Fibroblast of gingiva (primary cell): ENCODE data around the gene RPH3AL.
"Not testable (repeated sequence)": the region's sequence is repeated elsewhere in the genome, so short reads cannot be mapped to it uniquely, and the experiment has no call there.

Experiments
- DNase-seq: peaks from one replicate; pipeline ENCODE4 v3.0.0-alpha.2; 2011; ENCODE audit warnings: low read depth

The RPH3AL gene

GRCh38 chr17:260944-261343 lies 91.7 kb downstream of the RPH3AL start:
- no peak for DNase-seq

GRCh38 chr17:260031-260791 lies 92.4 kb downstream of the RPH3AL start:
- no peak for DNase-seq

DNA sequence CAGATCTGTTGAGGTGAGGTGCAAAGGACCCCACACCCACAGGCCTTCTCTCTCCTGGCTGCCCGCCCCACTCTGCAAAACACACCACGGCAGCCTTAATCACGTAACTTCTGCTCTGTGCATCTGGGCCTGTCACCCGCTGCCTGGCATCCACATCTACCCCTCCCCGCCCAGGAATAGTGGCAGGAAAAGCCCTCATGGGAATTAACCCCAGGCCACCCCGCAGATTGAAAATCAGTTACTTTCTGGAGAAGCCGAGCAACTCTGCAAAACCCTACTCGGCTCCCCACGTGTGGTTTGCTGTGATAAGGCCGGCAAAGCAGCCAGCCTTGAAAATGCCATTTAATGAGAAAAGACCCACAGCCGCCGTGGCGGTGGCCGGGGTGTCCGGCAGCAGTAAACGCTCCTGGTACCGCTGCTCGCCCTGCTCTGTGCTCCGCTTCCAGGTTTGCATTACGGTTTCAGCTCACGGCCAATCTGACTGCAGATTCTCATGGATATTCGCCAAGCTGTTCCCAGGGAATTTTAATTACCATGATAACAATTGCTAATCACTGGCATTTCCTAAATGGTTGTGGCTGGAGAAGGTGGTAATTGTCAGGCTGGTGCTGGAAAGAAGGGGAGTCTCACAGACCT lies 93.1 kb downstream of the RPH3AL start:
- no peak for DNase-seq

DNA sequence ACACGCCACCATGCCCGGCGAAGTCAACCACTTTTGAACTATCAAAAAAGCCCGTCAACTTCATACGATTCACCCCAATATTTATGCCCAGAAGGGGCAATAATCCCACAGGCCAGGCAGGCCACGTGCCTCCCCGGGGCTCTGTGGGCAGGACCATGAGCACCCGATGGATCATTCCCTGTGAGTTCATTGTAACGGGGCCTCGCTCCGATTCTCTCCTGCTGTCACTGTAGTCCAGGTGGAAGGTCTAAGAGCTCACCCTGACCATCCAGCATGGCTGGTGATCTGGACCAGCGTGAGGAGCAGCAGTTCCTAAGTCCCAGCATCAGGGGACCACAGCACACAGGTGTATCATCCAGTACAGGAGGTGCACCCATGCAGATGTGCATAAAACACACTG lies 93.7 kb downstream of the RPH3AL start:
- no peak for DNase-seq

DNA sequence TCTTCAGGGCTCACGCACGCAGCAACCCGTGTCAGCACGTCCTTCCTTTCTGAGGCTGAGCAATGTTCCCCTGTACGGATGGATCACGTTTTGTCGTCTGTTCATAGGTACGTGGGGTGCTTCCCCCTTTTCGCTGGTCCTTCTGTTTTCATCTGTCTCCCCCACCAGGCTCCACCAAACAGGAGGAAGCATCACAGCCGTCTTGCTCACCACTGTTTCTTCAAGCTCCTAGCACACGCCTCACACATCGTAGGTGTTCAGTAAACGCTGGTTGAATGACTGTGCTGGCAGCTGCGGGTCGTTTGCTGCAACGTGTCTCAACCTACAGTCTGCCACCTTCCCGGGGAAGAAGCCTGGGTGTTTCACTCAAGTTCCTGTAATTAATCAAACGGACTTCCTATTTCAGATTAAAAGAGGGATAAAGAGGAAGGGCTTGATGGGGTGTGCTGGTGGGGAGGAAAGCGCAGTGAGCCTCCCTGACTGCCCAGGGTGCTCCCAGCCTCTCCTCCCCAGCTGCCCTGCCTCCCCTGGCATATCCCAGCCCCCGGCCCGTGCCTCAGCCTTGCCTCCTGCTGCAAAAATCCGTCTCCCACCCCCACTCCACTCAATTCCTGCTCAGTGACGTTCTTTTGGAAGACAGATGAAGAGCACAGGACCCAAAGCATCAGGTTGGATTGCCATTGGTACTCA lies 94.4 kb downstream of the RPH3AL start:
- no peak for DNase-seq

GRCh38 chr17:253091-253846 lies 99.3 kb downstream of the RPH3AL start:
- no peak for DNase-seq

DNA sequence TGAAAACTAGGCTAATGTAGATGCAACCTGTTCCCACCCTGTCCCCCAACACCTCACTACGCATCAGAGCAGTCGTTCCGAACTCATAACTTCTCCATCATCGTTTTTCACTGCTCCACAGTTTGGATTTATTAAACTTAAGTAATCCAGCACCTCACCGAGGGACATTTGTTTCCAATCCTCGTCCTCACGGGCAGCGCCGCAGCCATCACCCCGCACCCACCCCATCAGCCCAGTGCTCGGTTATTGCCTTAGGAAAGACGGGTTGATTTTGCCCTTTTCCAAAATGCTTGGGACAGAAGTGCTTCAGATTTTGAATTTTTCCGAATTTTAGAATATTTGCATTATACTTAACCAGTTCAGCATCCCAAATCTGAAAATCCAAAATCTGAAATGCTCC lies 100.2 kb downstream of the RPH3AL start:
- no peak for DNase-seq

GRCh38 chr17:251531-251930 lies 101.1 kb downstream of the RPH3AL start:
- DNase-seq: no peak

DNA sequence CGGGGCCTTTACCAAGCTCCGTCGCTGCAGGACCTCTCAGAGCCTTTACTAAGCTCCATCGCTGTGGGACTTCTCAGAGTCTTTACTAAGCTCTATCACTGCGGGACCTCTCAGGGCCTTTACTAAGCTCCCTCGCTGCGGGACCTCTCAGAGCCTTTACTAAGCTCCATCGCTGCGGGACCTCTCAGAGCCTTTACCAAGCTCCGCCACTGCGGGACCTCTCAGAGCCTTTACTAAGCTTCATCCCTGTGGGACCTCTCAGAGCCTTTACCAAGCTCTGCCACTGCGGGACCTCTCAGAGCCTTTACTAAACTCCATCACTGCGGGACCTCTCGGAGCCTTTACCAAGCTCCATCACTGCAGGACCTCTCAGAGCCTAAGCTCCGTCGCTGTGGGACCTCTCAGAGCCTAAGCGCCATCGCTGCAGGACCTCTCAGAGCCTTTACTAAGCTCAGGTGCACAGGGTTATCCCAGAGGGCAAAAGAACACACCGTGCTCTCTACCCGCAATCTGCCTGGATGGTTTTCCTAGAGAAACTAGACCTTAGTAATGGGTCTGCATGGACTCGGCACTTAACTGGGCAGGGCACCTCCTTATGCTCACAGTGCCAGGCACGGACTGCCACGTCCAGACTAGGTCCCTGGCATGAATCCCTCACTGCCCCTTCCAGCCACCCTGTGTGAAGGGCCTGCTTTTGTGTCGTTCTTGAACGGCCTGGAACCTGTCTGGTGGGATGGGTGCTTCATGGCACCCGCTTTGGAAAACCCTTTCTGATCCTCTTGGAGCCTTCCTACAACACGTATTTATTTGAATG lies 101.9 kb downstream of the RPH3AL start:
- no peak for DNase-seq

- no peak for DNase-seq
Observed at GRCh38 chr17:249236-249993, 103.2 kb downstream of the RPH3AL start.

- DNase-seq: no peak
Observed at GRCh38 chr17:248337-249235, 104.0 kb downstream of the RPH3AL start.

DNA sequence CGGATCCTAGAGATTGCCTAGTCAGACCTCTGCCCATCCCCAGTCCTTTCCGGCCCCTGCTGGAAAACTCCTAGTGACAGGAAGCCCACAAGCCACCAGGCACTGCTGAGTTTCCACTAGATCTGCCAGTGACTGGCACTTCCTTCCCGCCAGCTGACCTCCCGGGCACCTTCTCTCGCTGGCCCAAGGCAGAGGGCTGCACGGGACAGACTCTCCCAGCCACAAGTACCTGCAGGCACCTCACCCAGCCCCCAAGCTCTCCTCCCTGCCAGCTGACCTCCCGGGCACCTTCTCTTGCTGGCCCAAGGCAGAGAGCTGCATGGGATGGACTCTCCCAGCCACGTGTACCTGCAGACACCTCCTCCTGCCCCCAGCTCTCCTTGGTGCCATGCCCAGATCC lies 104.8 kb downstream of the RPH3AL start:
- no peak for DNase-seq

GRCh38 chr17:246851-247421 lies 105.7 kb downstream of the RPH3AL start:
- DNase-seq: no peak

GRCh38 chr17:246226-246625 lies 106.4 kb downstream of the RPH3AL start:
- DNase-seq: no peak

GRCh38 chr17:245611-246010 lies 107.0 kb downstream of the RPH3AL start:
- no peak for DNase-seq

DNA sequence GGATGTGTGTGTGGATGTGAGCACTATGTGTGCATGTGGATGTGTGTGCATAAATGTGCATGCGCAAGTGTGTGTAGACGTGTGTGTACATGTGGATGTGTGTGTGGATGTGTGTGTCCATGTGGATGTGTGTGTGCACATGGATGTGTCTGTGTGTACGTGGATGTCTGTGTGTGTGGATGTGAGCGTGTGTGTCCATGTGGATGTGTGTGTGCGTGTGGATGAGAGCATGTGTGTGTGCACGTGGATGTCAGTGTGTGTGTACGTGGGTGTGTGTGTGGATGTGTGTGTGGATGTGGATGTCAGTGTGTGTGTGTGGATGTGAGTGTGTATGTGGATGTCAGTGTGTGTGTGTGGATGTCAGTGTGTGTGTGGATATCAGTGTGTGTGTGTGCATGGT lies 107.6 kb downstream of the RPH3AL start:
- DNase-seq: no peak

DNA sequence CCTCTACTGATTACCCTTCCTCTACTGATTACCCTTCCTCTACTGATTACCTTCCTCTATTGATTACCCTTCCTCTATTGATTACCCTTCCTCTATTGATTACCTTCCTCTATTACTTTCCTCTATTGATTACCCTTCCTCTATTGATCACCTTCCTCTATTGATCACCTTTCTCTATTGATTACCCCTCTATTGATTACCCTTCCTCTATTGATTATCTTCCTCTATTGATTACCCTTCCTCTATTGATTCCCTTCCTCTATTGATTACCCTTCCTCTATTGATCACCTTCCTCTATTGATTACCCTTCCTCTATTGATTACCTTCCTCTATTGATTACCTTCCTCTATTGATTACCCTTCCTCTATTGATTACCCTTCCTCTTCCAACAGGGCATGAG lies 108.7 kb downstream of the RPH3AL start:
- not testable (repeated sequence) for DNase-seq

- DNase-seq: no peak
Observed at GRCh38 chr17:238964-239259, 113.7 kb downstream of the RPH3AL start.

DNA sequence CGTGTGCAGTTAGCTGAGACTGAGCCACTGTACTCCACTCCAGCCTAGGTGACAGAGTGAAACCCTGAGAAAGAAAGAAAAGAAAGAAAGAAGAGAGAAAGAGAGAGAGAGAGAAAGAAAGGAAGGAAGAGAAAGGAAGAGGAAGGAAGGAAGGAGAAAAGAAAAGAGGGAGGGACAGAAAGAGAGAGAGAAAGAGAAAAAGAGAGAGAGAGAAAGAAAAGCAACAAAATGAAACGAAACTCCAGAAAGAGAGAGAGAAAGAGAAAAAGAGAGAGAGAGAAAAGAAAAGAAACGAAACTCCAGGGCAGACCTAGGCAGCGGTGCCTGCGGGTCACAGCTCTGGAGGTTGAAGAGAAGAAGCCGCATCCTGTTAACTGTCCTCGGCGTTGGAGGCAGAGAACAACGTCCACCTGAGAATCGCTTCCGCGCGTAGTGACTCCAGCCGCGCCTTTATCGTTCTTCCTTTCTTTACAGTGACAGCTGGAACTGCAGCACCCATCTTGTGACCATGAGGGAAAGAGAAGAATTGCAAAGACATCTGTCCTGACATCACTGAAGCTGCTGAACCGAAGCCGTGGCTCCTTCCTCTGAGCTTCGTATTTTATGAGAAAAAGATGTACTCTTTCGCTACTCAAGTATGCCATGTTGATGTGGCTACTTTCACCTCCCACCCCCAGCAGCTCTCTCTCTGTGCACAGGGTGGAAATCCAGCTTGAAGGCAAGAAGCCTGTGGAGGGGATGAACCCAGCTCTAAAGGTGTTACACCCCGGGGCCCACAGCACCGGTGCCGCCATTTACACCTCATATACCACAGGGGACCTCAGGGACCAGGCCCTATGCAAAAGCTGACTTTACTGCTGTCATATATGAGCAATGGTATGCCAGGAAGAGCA lies 114.3 kb downstream of the RPH3AL start:
- DNase-seq: no peak
